HPDE6-E6E7 (cell line): Measurements from ENCODE around the gene MTERF2.
A peak's percentile ranks its signal among the peaks of the same experiment; 100 is the strongest.
"Not testable (repeated sequence)": the region's sequence is repeated elsewhere in the genome, so short reads cannot be mapped to it uniquely, and the experiment has no call there.

Experiments used
- DNase-seq: peaks from one replicate; pipeline ENCODE4 v3.0.0; 2011; ENCODE audit warnings: missing footprints; ENCODE audit errors: extremely low spot score

Gene MTERF2, protein sequence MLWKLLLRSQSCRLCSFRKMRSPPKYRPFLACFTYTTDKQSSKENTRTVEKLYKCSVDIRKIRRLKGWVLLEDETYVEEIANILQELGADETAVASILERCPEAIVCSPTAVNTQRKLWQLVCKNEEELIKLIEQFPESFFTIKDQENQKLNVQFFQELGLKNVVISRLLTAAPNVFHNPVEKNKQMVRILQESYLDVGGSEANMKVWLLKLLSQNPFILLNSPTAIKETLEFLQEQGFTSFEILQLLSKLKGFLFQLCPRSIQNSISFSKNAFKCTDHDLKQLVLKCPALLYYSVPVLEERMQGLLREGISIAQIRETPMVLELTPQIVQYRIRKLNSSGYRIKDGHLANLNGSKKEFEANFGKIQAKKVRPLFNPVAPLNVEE

DNA sequence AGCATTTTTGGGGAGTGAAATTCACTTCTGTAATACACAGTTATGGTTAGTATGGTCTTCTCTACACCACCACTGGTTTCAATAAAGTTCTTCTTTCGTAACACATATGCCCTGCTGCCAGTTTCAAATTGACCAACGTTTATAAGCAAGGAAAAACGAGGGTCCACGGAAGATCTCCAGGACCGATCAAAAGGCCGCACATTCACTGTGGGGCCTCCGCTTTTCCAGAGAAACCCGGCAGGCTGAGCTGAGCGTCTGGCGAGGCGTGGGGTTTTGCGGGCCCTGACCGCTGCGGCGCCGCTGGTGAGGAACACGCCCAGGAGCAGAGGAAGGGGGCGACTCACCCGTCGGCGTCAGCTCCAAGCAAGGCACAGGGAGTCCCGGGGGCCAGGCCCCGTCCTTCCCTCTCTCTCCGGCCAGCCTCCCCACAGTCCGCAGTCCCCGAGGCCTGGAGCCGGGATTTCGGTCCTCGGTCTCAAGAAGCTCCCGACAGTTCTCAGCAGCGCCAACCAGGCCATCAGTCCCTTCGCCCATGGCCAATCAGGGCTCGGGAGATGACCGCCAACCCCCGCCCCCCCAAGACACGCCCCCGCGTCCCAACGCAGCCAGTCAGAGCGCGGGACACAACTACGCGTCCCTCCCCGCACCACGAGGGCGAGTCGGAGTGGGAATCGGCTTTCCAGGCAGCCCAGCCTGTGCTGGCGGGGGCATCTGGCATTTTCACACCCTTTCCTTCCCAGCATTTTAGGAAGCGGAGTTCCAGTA lies at the start of gene MTERF2:
Gene MTERF2 (minus strand): TSS at position 522 of the 765 bp plus-strand sequence. CDS start 8,432 bp downstream, outside the sequence.
- peak; percentile 96 for DNase-seq

DNA sequence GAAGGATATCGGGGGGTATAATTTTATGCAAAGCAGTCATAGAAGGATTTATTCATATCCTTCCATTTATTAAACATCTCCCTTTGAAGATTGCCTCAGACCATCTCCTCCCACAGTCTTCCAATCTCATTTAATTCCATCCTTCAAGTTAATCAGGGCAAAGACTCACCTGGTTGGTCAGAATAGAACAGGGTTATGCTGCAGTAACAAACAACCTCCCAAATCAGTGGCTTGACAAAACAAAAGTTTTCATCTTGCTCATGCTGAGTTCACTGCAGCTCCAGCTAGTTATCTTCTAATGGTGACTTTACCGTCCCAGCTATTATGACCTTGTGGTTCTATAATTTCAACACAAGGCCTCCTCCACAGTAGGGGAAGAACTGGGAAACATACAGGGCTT lies 48.8 kb upstream of the MTERF2 start:
- no peak for DNase-seq

DNA sequence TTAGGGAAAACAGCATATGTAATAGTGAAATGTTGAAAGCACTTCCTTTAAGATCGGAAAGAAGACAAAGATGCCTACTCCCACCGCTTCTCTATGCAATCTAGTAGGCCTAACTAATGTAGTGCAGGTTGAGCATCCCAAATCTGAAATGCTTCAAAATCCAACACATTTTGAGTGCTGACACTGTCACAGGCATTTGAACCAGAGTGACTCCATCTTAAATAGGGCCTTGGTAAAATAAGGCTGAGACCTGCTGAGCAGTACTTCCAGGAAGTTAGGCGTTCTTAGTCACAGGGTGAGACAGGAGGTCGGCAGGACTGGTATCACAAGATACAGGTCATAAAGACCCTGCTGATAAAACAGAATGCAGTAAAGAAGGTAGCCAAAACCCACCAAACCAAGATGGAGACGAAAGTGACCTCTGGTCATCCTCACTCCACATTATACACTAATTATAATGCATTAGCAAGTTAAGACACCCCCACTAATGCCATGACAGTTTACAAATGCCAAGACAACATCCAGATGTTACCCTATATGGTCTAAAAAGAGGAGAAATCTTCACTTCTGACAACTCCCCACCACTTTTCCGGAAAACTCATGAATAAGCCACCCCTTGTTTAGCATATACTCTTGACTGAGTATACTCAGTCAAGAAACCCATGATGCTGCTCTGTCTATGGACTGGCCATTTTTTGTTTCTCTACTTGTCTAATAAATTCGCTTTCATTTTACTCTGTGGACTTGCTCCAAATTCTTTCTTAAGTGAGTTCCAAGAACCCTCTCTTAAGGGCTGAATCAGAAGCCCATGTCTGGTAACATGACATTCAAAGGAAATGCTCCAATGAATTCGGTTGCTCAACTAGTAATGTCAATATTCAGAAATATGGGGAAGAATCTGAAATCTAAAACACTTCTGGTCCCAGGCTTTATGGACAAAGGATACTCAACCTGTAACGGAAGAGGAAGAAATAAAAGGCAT lies 47.1 kb upstream of the MTERF2 start:
- DNase-seq: no peak

DNA sequence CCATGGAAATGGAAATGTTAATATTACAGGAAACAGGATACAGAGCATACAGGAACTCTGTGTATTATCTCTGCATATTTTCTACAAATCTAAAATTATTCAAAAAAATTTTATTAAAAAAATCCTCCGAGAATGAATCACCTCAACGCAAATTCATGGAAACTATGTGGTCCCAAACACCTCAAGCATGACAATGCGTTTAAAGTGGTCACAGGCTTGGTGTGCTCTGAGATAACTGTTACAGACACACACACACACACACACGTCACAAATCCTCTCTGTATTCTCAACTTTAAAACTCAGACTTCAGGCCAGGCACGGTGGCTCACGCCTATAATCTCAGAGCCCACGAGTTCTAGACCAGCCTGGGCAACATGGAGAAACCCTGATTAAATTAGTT lies 45.3 kb upstream of the MTERF2 start:
- DNase-seq: no peak

DNA sequence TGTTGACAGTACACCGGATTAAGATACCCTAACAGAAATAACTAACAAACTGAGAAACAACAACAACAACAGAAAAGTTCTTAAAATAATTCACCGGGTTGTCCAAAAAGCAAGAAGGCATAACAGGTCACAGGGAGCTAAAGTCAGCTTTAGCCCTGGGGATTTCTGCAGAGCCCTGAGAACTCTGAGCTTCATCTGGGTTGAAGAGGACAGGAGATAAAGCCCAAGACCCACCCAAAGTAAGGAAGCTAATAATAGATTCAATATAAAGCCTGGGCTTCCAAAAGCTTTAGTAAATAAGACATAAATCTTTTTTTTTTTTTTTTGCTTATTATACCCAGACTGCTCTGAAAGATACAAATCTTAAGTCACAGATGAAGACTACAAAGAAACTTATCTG lies 44.1 kb upstream of the MTERF2 start:
- DNase-seq: no peak

DNA sequence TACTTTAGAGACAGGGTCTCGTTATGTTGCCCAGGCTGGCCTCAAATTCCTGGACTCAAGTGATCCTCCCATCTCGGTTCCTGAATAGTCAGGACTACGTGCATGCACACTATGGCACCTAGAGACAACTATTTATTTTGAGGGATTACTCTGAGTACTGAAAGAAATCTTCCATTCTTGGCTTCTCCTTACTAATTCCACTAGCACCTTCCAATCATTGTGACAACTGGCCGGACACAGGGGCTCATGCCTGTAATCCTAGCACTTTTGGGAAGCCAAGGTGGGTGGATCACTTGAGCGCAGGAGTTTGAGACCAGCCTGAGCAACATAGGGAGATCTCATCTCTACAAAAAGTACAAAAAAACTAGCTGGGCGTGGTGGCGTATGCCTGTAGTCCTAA lies 42.1 kb upstream of the MTERF2 start:
- DNase-seq: no peak

DNA sequence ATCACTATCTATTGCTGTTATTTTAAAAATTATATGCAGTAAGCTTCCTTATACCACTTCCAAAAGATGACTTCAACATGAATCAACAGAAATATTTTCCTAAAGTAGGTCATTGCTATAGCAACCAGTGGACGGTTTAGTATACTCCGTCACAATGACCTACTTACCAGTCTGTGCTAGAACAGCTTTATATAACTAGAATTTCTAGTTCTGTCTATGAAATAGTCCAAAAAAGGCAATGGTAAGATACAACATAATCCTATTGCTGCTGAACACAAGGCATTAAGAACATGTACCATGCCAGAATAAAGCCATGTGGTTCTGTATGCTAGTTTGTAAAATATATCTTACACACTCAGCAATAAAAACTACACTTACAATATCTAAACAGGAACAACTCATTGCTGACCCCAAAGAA lies 40.7 kb upstream of the MTERF2 start:
- DNase-seq: peak; percentile 70

DNA sequence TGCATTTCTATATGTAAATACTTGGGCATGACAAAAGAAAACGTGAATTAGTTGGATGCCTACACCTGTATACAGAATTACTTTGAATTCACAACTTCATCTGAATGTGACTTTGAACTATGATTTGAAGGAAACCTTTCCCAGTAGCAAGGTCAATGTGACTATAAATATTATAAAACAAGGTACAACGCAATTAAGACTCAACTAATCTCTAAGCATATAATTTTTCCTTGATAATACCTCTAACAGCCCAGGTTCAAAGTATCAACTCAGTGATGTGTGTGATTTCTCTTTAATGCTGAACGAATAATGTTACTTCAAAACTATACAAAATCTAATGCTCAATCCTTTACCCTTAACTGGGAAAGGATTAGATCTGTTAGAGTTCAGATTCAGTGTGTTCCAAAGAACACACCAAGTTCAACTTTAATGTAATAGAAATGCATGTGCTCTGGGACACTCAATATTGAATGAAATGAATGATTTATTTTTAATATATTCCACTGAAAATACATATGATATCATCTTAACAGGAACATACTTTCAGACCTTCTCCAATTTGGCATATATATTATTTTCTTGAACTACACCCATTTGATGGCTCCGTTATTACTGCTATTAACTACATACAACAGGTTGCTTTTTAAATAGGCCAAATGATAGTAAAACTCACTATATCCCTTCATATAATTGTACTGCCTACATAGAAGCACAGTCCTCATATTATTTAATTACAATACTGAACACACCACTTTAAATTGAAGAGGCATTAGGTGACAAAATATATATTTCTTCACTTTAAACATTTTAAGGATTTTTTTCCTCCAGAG lies 40.1 kb upstream of the MTERF2 start:
- no peak for DNase-seq

DNA sequence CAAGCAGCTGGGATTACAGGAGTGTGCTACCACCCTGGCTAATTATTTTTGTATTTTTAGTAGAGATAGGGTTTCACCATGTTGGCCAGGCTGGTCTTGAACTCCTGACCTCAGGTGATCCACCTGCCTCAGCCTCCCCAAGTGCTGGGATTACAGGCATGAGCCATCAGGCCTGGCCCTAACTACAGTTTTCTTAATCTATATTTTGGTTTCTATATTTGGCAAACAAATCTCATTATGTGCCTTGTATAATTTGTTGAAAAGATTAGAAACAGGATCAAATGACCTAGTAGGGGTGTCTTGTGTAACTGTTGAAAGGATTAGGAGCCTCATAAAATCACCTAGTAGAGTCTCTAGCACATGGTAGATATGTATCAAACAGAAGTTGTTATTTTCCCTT lies 39.4 kb upstream of the MTERF2 start:
- DNase-seq: not testable (repeated sequence)

DNA sequence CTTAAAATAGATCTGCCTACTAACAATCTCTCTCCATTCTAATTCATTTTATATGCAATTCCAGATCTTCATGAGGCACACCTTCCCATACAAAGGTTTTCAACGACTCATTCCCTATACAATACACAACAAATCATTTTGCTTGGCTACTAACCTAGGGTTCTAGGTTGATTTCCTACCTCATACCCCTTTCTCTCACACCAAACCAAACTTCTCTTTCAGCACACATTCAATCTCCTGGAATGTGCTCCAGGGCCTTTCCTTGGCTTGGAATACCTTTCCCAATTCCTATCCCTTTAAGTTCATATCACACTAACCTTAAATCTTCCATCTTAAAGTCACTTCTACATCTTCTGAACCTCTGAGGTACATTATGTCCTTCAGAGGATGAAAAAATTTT lies 38.7 kb upstream of the MTERF2 start:
- DNase-seq: no peak

DNA sequence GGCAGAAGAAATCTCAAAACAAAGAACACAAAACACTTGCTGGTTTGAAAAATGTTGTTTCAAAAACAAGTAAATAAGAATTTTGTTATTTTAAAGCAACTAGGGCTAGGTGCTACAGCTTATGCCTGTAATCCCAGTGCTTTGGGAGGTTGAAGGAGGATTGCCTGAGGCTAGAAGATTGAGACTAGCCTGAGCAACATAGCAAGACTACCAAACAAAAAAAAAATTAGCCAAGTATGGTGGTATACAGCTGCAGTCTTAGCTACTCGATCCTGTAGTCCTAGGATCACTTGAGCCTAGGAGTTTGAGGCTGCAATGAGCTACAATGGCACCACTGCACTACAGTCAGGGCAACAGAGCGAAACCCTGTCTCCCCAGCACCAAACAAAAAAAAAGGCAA lies 32.6 kb upstream of the MTERF2 start:
- DNase-seq: no peak

DNA sequence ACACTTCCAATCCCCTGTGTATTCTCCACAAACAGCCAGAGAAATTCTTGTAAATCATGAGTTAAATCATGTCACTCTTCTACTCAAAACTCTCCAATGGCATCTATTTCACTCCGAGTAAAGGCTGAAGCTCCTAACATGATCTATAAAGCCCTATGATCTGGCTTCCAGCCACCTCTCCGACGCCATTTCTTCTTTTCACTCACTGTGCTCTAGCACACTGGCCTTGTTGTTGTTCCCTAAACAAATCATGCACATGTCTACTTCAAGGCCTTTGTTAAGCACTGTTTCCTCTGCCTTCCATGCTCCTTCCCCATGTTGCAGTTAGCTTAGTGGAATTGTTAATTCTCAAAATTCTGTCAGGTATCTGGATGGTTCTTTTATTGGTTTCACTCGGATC lies 30.1 kb upstream of the MTERF2 start:
- DNase-seq: no peak

DNA sequence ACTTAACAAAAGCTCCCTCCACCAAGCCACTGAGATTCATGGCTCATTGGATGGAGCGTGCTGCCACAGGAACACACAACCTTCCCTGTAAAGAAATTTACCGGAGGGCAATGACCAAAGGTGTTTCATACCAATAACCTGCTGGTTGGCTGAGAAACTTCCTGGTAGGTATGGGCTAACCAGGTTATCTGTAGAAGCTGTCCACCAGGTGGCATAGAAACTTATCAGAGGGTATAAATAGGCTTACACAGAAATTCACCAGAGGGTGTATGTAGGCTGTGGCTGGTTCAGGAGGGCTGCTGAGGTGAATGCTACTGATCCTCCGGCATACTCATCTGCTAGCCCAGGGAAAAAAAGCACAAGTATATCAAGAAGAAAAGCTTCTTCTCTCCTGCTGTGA lies 27.1 kb upstream of the MTERF2 start:
- peak; percentile 88 for DNase-seq

DNA sequence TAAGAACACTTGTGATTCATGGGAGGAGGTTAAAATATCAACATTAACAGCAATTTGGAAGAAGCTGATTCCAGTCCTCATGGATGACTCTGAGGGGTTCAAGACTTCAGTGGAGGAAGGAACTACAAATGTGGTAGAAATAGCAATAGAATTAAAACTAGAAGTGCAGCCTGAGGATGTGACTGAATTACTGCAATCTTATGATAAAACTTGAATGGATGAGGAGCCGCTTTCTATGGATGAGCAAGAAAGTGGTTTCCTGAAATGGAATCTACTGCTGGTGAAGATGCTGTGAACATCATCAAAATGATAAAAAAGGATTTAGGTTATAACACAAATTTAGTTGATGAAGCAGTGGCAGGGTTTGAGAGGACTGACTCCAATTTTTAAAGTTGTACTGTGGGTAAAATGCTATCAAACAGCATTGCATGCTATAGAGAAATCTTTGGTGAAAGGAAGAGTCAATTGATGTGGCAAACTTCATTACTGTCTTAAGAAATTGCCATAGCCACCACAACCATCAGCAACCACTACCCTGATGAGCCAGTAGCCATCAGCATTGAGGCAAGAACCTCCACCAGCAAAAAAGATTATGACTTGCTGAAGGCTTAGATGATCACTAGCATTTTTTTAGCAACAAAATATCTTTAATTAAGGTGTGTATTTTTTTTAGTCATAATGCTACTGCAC lies 25.9 kb upstream of the MTERF2 start:
- DNase-seq: no peak

DNA sequence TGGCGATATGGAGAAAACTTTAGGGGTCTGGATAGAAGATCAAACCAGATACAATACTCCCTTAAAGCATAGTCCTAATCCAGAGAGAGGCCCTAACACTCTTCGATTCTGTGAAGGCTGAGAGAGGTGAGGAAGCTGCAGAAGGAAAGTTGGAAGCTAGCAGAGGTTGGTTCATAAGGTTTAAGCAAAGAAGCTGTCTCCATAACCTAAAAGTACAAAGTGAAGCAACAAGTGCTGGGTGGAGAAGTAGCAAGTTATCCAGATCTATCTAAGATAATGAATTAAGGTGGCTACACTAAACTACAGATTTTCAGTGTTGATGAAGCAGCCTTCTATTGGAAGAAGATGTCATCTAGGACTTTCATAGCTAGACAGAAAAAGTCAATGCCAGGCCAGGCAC lies 24.6 kb upstream of the MTERF2 start:
- DNase-seq: no peak

DNA sequence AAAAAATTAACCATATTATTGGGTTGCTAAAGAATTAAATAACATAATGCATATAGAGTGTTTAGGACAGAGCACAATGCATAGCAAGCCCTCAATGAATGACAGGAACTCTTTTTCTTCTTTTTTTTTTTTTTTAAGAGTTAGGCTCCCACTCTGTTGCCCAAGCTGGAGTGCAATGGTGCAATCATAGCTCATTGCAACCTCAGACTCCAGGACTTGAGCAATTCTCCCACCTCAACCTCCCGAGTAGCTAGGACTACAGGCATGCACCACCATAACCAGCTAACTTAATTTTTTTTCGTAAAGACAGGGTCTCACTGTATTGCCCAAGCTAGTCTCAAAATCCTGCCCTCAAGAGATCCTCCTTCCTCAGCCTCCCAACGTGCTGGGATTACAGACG lies 20.5 kb upstream of the MTERF2 start:
- DNase-seq: no peak

DNA sequence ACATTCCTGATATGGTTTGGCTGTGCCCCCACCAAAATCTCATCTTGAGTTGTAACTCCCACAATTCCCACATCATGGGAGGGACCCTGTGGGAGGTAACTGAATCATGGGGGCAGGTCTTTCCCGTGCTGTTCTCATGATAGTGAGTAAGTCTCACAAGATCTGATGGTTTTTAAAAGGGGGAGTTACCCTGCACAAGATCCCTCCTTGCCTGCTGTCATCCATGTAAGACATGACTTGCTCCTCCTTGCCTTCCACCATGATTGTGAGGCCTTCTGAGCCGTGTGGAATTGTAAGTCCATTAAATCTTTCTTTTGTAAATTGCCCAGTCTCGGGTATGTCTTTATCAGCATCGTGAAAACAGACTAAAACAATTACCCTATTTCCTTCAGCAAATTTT lies 15.7 kb upstream of the MTERF2 start:
- not testable (repeated sequence) for DNase-seq

DNA sequence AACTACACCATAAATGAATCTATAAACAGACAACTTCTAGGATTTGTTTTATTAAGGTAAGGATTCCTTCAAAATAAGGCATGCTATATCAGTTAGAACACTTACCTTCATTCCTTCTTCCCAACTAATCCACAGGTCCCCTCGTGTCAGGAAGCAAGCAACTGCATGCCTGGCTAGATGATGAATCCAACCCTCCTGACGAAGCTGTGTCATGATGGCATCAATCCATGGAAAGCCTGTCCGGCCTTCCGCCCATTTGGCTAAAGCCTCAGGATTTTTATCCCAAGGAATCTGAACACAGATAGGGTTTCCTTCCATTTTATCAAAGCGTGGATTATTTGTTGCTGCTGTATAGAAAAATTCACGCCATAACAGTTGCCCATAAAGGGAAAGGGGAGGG lies 12.5 kb upstream of the MTERF2 start:
- peak; percentile 60 for DNase-seq

DNA sequence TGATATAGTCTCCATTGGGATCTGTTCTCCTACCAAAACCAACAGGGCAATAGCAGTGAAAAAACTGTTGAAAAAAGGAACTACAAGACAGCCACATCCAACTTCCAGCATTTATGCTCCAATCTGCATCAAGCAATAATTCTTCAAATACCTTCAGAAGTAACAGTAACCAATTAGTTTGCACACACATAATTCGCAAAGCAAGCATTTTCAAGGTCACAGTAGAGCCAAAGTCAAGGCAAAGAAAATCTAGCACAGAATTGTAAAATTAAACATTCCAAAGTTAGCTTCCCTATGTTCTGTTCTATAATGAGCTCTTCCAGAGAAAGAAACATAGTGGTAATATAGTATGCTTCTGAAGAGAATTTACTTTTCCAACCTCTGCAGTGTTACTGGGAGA lies 11.0 kb upstream of the MTERF2 start:
- no peak for DNase-seq

DNA sequence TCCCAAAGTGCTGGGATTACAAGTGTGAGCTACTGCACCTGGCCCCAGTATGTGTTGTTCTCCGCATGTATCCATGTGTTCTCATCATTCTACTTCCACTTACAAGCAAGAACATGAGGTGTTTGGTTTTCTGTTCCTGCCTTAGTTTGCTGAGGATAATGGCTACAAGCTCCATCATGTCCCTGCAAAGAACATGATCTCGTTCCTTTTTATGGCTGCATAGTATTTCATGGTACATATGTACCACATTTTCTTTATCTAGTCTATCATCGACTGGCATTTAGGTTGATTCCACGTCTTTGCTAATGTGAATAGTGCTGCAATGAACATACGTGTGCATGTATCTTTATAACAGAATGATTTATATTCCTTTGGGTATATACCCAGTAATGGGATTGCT lies 9.2 kb upstream of the MTERF2 start:
- DNase-seq: not testable (repeated sequence)
